HepG2 (cell line): ENCODE data around the gene VARS1.

Experiments
- CHD2 ChIP-seq: IDR thresholded peaks from 2 replicates; pipeline ENCODE4 v1.6.1; 2011; ENCODE audit warnings: low read depth, low read length, improper control_type of control experiment
- CTCF ChIP-seq: sonication (generic); formaldehyde crosslinking; IDR thresholded peaks from 2 replicates; pipeline ENCODE4 v1.5.0; 2020; ENCODE audit warnings: mild to moderate bottlenecking, missing genetic modification reagents, moderate library complexity
- HMG20B ChIP-seq: conservative IDR thresholded peaks from 2 replicates; pipeline ENCODE4 v1.6.1; 2016; ENCODE audit warnings: missing genetic modification reagents, missing compliant biosample characterization
- POLR2A ChIP-seq, 2 experiments: IDR thresholded peaks; 2 replicates each; pipeline ENCODE4 v1.6.1; 2011; ENCODE audit warnings: low read depth in 2 of 2, low read length in 2 of 2, mild to moderate bottlenecking in 1 of 2, moderate library complexity in 1 of 2; ENCODE audit not compliant: insufficient read depth in 1 of 2
- SALL1 ChIP-seq: sonication (generic); formaldehyde crosslinking; IDR thresholded peaks from 2 replicates; pipeline ENCODE4 v1.8.0; 2022; ENCODE audit warnings: mild to moderate bottlenecking, missing genetic modification reagents
- SRF ChIP-seq: IDR thresholded peaks from 2 replicates; pipeline ENCODE4 v1.6.1; 2011; ENCODE audit warnings: mild to moderate bottlenecking, low read depth, low read length, moderate library complexity
- STAT5B ChIP-seq: sonication (generic); formaldehyde crosslinking; IDR thresholded peaks from 2 replicates; pipeline ENCODE4 v1.4.0; 2020; ENCODE audit warnings: missing genetic modification reagents
- TEF ChIP-seq: sonication (generic); formaldehyde crosslinking; IDR thresholded peaks from 2 replicates; pipeline ENCODE4 v1.5.0; 2020; ENCODE audit warnings: missing genetic modification reagents
- YY1 ChIP-seq: IDR thresholded peaks from 2 replicates; pipeline ENCODE4 v1.6.1; 2011; ENCODE audit warnings: low read length, low read depth, moderate library complexity, mild to moderate bottlenecking; ENCODE audit not compliant: insufficient read depth, insufficient replicate concordance
- ZBTB7A ChIP-seq: sonication (generic); formaldehyde crosslinking; IDR thresholded peaks from 2 replicates; pipeline ENCODE4 v1.8.0; 2022; ENCODE audit warnings: mild to moderate bottlenecking, missing genetic modification reagents
- ZNF121 ChIP-seq: sonication (generic); formaldehyde crosslinking; IDR thresholded peaks from 2 replicates; pipeline ENCODE4 v1.5.0; 2020; ENCODE audit warnings: mild to moderate bottlenecking, missing genetic modification reagents
- TF ChIP-seq, protein P1 (sequence below): IDR thresholded peaks from 2 replicates; pipeline ENCODE4 v1.6.1; 2016; ENCODE audit warnings: low read depth
- TF ChIP-seq, protein P2 (sequence below): IDR thresholded peaks from 2 replicates; pipeline ENCODE4 v1.6.1; 2018; ENCODE audit warnings: missing genetic modification reagents, mild to moderate bottlenecking, missing compliant biosample characterization
- TF ChIP-seq, protein P3 (sequence below): sonication (generic); formaldehyde crosslinking; IDR thresholded peaks from 2 replicates; pipeline ENCODE4 v1.5.0; 2020; ENCODE audit warnings: mild to moderate bottlenecking, missing genetic modification reagents

GRCh38 chr6:31771992-31772358 lies 23.6 kb downstream of the VARS1 start:
- TF ChIP-seq ZNF121 (CRISPR knock-in tag) (no peak), CTCF (no peak), HMG20B (CRISPR knock-in tag) (no peak), ZBTB7A (no peak), SRF (no peak), TEF (CRISPR knock-in tag) (no peak), SALL1 (CRISPR knock-in tag) (no peak), CHD2 (no peak), STAT5B (CRISPR knock-in tag) (no peak), POLR2A (IDR thresholded peaks at IDR 0.05; ENCODE audit: insufficient read depth in 1 of 2, low read depth in 2 of 2, low read length in 2 of 2) (no peak), YY1 (no peak)
- TF ChIP-seq, protein P1, sequence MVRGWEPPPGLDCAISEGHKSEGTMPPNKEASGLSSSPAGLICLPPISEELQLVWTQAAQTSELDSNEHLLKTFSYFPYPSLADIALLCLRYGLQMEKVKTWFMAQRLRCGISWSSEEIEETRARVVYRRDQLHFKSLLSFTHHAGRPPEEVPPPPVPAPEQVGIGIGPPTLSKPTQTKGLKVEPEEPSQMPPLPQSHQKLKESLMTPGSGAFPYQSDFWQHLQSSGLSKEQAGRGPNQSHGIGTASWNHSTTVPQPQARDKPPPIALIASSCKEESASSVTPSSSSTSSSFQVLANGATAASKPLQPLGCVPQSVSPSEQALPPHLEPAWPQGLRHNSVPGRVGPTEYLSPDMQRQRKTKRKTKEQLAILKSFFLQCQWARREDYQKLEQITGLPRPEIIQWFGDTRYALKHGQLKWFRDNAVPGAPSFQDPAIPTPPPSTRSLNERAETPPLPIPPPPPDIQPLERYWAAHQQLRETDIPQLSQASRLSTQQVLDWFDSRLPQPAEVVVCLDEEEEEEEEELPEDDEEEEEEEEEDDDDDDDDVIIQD (CRISPR knock-in tag) = no peak
- TF ChIP-seq, protein P2, sequence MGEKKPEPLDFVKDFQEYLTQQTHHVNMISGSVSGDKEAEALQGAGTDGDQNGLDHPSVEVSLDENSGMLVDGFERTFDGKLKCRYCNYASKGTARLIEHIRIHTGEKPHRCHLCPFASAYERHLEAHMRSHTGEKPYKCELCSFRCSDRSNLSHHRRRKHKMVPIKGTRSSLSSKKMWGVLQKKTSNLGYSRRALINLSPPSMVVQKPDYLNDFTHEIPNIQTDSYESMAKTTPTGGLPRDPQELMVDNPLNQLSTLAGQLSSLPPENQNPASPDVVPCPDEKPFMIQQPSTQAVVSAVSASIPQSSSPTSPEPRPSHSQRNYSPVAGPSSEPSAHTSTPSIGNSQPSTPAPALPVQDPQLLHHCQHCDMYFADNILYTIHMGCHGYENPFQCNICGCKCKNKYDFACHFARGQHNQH = no peak
- TF ChIP-seq, protein P3, sequence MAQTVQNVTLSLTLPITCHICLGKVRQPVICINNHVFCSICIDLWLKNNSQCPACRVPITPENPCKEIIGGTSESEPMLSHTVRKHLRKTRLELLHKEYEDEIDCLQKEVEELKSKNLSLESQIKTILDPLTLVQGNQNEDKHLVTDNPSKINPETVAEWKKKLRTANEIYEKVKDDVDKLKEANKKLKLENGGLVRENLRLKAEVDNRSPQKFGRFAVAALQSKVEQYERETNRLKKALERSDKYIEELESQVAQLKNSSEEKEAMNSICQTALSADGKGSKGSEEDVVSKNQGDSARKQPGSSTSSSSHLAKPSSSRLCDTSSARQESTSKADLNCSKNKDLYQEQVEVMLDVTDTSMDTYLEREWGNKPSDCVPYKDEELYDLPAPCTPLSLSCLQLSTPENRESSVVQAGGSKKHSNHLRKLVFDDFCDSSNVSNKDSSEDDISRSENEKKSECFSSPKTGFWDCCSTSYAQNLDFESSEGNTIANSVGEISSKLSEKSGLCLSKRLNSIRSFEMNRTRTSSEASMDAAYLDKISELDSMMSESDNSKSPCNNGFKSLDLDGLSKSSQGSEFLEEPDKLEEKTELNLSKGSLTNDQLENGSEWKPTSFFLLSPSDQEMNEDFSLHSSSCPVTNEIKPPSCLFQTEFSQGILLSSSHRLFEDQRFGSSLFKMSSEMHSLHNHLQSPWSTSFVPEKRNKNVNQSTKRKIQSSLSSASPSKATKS (CRISPR knock-in tag) = no peak
